ENCODE data around the gene RPL7A.

GRCh38 chr9:133372144-133372543 is 24.1 kb downstream of the RPL7A start:
- no peak for TF ChIP-seq L3MBTL2 (conservative IDR thresholded peaks at IDR 0.05)
- no peak for TF ChIP-seq SP1 (IDR thresholded peaks at IDR 0.05)
- no peak for TF ChIP-seq TARDBP (IDR thresholded peaks at IDR 0.05)
- TF ChIP-seq ELF4 (IDR thresholded peaks at IDR 0.05) = no peak
- TF ChIP-seq BHLHE40 (IDR thresholded peaks at IDR 0.05; ENCODE audit: borderline replicate concordance) = no peak
- no peak for TF ChIP-seq HDGF (IDR thresholded peaks at IDR 0.05; ENCODE audit: borderline replicate concordance)
- no peak for TF ChIP-seq CTBP1 (IDR thresholded peaks at IDR 0.05; ENCODE audit: borderline replicate concordance)
- no peak for TF ChIP-seq FOXM1 (IDR thresholded peaks at IDR 0.05; ENCODE audit: borderline replicate concordance)
- no peak for TF ChIP-seq NFRKB (IDR thresholded peaks at IDR 0.05)
- no peak for TF ChIP-seq ZNF384 (IDR thresholded peaks at IDR 0.05)
- no peak for TF ChIP-seq FOXK2 (IDR thresholded peaks at IDR 0.05)
- TF ChIP-seq SUZ12 (IDR thresholded peaks at IDR 0.05) = no peak
- TF ChIP-seq PKNOX1 (IDR thresholded peaks at IDR 0.05) = no peak
- no peak for TF ChIP-seq ARNT (IDR thresholded peaks at IDR 0.05)
